ENCODE measurements around the gene INO80B. TPM values are rescaled to one million over a fixed set of nuclear protein-coding genes. Genes with fewer than 3 reads are reported as not detected.

INO80B gene
- polyA plus RNA-seq, 1 donor from 2014 or later: 35.2 TPM

GRCh38 chr2:74424995-74425406 lies 29.9 kb upstream of the INO80B start:
- no peaks in the 10 kb centered on the region for H3F3A ChIP-seq (ENCODE audit: insufficient read depth, low read length, poor library complexity, severe bottlenecking)
- no peak overlapping the region for H3K4me3 ChIP-seq (ENCODE audit: low read length)
- no peaks in the 10 kb centered on the region for H3K36me3 ChIP-seq (ENCODE audit: insufficient read depth, low read length)
- H3K9ac ChIP-seq (ENCODE audit: low read length): no peak overlapping the region
- no peak overlapping the region for H3K4me2 ChIP-seq (ENCODE audit: low read length)
- no peaks in the 10 kb centered on the region for H4K20me1 ChIP-seq (ENCODE audit: insufficient read depth)
- TF ChIP-seq MXI1 (conservative IDR thresholded peaks at IDR 0.05; ENCODE audit: poor library complexity, severe bottlenecking) (no peak), POLR2AphosphoS5 (IDR thresholded peaks at IDR 0.05) (no peak), EP300 (conservative IDR thresholded peaks at IDR 0.05; ENCODE audit: poor library complexity, severe bottlenecking) (no peak), SMC3 (conservative IDR thresholded peaks at IDR 0.05; ENCODE audit: poor library complexity) (no peak), REST (IDR thresholded peaks at IDR 0.05; ENCODE audit: borderline replicate concordance) (no peak), EZH2 (IDR thresholded peaks at IDR 0.05; ENCODE audit: borderline replicate concordance, insufficient read depth, low read length, poor library complexity, severe bottlenecking) (no peak), TAF1 (IDR thresholded peaks at IDR 0.05; ENCODE audit: low read depth) (no peak)
- H3K9me3 ChIP-seq (ENCODE audit: low read length): no peaks in the 10 kb centered on the region
- H3K9me2 ChIP-seq (ENCODE audit: insufficient read depth, low read length): no peaks in the 10 kb centered on the region
- no peak overlapping the region for H3K27ac ChIP-seq (ENCODE audit: low read length)
- H3K27me3 ChIP-seq (ENCODE audit: insufficient read depth, low read depth, low read length): no peaks in the 10 kb centered on the region
- H2AFZ ChIP-seq (ENCODE audit: low read depth, low read length): no peak overlapping the region
- H3K79me2 ChIP-seq (replicated peaks; ENCODE audit: insufficient read depth, low read length): no peaks in the 10 kb centered on the region

GRCh38 chr2:74425523-74425922 lies 29.4 kb upstream of the INO80B start:
- Histone ChIP-seq H3K36me3 (ENCODE audit: insufficient read depth, low read length) (no peaks in the 10 kb centered on the region), H3K9ac (ENCODE audit: low read length) (no peak overlapping the region), H3K27me3 (ENCODE audit: insufficient read depth, low read depth, low read length) (no peaks in the 10 kb centered on the region), H3K4me3 (ENCODE audit: low read length) (no peak overlapping the region), H3K79me2 (replicated peaks; ENCODE audit: insufficient read depth, low read length) (no peaks in the 10 kb centered on the region), H3K27ac (ENCODE audit: low read length) (no peak overlapping the region), H3K9me3 (ENCODE audit: low read length) (no peaks in the 10 kb centered on the region), H3K4me2 (ENCODE audit: low read length) (no peak overlapping the region), H3F3A (ENCODE audit: insufficient read depth, low read length, poor library complexity, severe bottlenecking) (no peaks in the 10 kb centered on the region), H2AFZ (ENCODE audit: low read depth, low read length) (no peak overlapping the region), H4K20me1 (ENCODE audit: insufficient read depth) (no peaks in the 10 kb centered on the region), H3K9me2 (ENCODE audit: insufficient read depth, low read length) (no peaks in the 10 kb centered on the region)
- no peak for TF ChIP-seq CTCF (IDR thresholded peaks at IDR 0.05; ENCODE audit: poor library complexity, severe bottlenecking)
- TF ChIP-seq POLR2AphosphoS5 (IDR thresholded peaks at IDR 0.05): no peak

GRCh38 chr2:74426181-74426758 lies 28.6 kb upstream of the INO80B start:
- no peaks in the 10 kb centered on the region for H3F3A ChIP-seq (ENCODE audit: insufficient read depth, low read length, poor library complexity, severe bottlenecking)
- no peak overlapping the region for H3K9ac ChIP-seq (ENCODE audit: low read length)
- H2AFZ ChIP-seq (ENCODE audit: low read depth, low read length): no peak overlapping the region
- no peaks in the 10 kb centered on the region for H3K79me2 ChIP-seq (replicated peaks; ENCODE audit: insufficient read depth, low read length)
- no peaks in the 10 kb centered on the region for H3K9me2 ChIP-seq (ENCODE audit: insufficient read depth, low read length)
- H3K4me2 ChIP-seq (ENCODE audit: low read length): no peak overlapping the region
- H3K4me3 ChIP-seq (ENCODE audit: low read length): no peak overlapping the region
- TF ChIP-seq EZH2 (IDR thresholded peaks at IDR 0.05; ENCODE audit: borderline replicate concordance, insufficient read depth, low read length, poor library complexity, severe bottlenecking) (no peak), REST (IDR thresholded peaks at IDR 0.05; ENCODE audit: borderline replicate concordance) (no peak)
- no peaks in the 10 kb centered on the region for H3K36me3 ChIP-seq (ENCODE audit: insufficient read depth, low read length)
- no peaks in the 10 kb centered on the region for H3K9me3 ChIP-seq (ENCODE audit: low read length)
- H4K20me1 ChIP-seq (ENCODE audit: insufficient read depth): no peaks in the 10 kb centered on the region
- H3K27ac ChIP-seq (ENCODE audit: low read length): no peak overlapping the region
- H3K27me3 ChIP-seq (ENCODE audit: insufficient read depth, low read depth, low read length): no peaks in the 10 kb centered on the region

All from neural cell (in vitro differentiated cells).